Esophagus muscularis mucosa (tissue), 4 donors: ENCODE data around the gene SLC8A1. TPM values are rescaled to one million over a fixed set of nuclear protein-coding genes. Genes with fewer than 3 reads are reported as not detected.

ENCODE experiments used
- DNase-seq: peaks from one replicate; pipeline ENCODE4 v3.0.0-alpha.2; 2017; ENCODE audit errors: extremely low spot score
- H3K27ac ChIP-seq, 4 donors: fragments of 200-600 bp; sonication (generic); replicated peaks in 1 of 4; 1 replicate in 3 of 4; 2 replicates in 1 of 4; pipeline ENCODE4 v1.5.1; 2016 to 2019; ENCODE audit warnings: mild to moderate bottlenecking in 1 of 4
- H3K27me3 ChIP-seq, 4 donors: fragments of 200-600 bp; sonication (generic); one replicate each; pipeline versions ENCODE4 v1.5.1 to v1.6.0; 2016 to 2019
- H3K36me3 ChIP-seq, 4 donors: fragments of 200-600 bp; sonication (generic); one replicate each; pipeline ENCODE4 v1.5.1; 2016 to 2019
- H3K4me1 ChIP-seq, 4 donors: fragments of 200-600 bp; sonication (generic); one replicate each; pipeline ENCODE4 v1.5.1; 2016 to 2019
- H3K4me3 ChIP-seq, 4 donors: fragments of 200-600 bp; sonication (generic); 1 replicate in 2 of 4; 2 replicates in 2 of 4; pipeline ENCODE4 v1.5.1; 2016 to 2019; ENCODE audit warnings: mild to moderate bottlenecking in 4 of 4, moderate library complexity in 1 of 4
- H3K9me3 ChIP-seq, 4 donors: fragments of 200-600 bp; sonication (generic); 1 replicate in 3 of 4; 2 replicates in 1 of 4; pipeline ENCODE4 v1.5.1; 2016 to 2019
- EP300 ChIP-seq: sonication (generic); formaldehyde crosslinking; IDR thresholded peaks from one replicate; pipeline ENCODE4 v1.6.1; 2017; ENCODE audit warnings: antibody characterized with exemption
- POLR2A ChIP-seq: fragments of 450-650 bp; IDR thresholded peaks from one replicate; pipeline ENCODE4 v1.6.1; 2017; ENCODE audit warnings: antibody characterized with exemption, moderate library complexity, mild to moderate bottlenecking, low read depth
- POLR2AphosphoS5 ChIP-seq, 2 donors: sonication (generic); formaldehyde crosslinking; IDR thresholded peaks; one replicate each; pipeline ENCODE4 v1.6.1; 2017; ENCODE audit warnings: antibody characterized with exemption in 2 of 2
- WGBS: methylation state at CpG from one replicate; pipeline ENCODE4 v1.1.5; 2018; 5-methylcytosine and 5-hydroxymethylcytosine counted together
- intact Hi-C: fragments of 100-400 bp; cut with DNase I; formaldehyde crosslinking; loops from one replicate; pipeline ENCODE4 v1.15.1; 2023
- total RNA-seq, 4 donors: library from RNA; depleted of rRNA; stranded (reverse); fragments of >200 nt; gene quantifications; one replicate each; pipeline versions ENCODE4 v1.1.0 to v1.2.1, GENCODE V29; 2016
- TF ChIP-seq, protein P1 (sequence below), 3 experiments: fragments of 200-600 bp in 2 of 3; fragments of 450-650 bp in 1 of 3; sonication (generic) in 2 of 3; IDR thresholded peaks; one replicate each; pipeline ENCODE4 v1.5.1; 2017 to 2019; ENCODE audit warnings: antibody characterized with exemption in 3 of 3, mild to moderate bottlenecking in 2 of 3, moderate library complexity in 1 of 3

The SLC8A1 gene
- total RNA-seq, 4 donors from 2014 or later: 105 to 166 (median 157) TPM

GRCh38 chr2:40115348-40115747 is 336.5 kb downstream of the SLC8A1 start:
- peaks cover 0 to 13% (median 0%) of the 10 kb centered on the region in 4 donors for H3K36me3 ChIP-seq
- no peaks in the 10 kb centered on the region for H3K9me3 ChIP-seq
- no peak overlapping the region for H3K27ac ChIP-seq
- H3K4me3 ChIP-seq: no peak overlapping the region
- WGBS: 96% methylated on average over 12 of the region's 12 CpGs
- no peak for TF ChIP-seq POLR2AphosphoS5 (IDR thresholded peaks at IDR 0.05)
- no peak for TF ChIP-seq POLR2A
- TF ChIP-seq, protein P1, sequence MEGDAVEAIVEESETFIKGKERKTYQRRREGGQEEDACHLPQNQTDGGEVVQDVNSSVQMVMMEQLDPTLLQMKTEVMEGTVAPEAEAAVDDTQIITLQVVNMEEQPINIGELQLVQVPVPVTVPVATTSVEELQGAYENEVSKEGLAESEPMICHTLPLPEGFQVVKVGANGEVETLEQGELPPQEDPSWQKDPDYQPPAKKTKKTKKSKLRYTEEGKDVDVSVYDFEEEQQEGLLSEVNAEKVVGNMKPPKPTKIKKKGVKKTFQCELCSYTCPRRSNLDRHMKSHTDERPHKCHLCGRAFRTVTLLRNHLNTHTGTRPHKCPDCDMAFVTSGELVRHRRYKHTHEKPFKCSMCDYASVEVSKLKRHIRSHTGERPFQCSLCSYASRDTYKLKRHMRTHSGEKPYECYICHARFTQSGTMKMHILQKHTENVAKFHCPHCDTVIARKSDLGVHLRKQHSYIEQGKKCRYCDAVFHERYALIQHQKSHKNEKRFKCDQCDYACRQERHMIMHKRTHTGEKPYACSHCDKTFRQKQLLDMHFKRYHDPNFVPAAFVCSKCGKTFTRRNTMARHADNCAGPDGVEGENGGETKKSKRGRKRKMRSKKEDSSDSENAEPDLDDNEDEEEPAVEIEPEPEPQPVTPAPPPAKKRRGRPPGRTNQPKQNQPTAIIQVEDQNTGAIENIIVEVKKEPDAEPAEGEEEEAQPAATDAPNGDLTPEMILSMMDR (IDR thresholded peaks at IDR 0.05): no peak
- TF ChIP-seq EP300: no peak
- intact Hi-C loops: no loop called here
- H3K4me1 ChIP-seq: peaks cover 0 to 17% (median 5%) of the 10 kb centered on the region in 4 donors
- no peak for DNase-seq
- H3K27me3 ChIP-seq: no peaks in the 10 kb centered on the region

DNA sequence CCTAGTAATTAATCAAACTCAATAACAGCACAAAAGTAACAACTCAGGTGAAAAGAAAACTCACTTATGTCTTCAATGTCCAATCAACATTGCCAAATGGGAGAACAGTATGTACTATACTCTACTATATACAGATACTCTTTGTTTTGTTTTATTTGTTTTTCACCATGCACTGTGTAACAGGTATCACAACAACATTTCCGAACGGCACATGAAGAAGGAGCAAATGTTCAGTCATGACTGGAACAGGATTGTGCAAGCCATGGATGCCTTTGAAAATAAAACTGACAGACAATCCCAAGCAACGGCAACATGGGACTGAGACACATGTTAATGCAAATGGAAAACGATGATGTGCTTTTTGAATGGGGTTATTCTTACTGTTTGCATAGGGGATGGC is 337.9 kb downstream of the SLC8A1 start:
- Histone ChIP-seq H3K4me3 (no peak overlapping the region), H3K36me3 (peaks cover 0 to 13% (median 0%) of the 10 kb centered on the region in 4 donors), H3K9me3 (no peaks in the 10 kb centered on the region), H3K4me1 (peaks cover 0 to 17% (median 5%) of the 10 kb centered on the region in 4 donors), H3K27me3 (no peaks in the 10 kb centered on the region), H3K27ac (no peak overlapping the region)
- intact Hi-C loops: no loop called here
- TF ChIP-seq, protein P1 (IDR thresholded peaks at IDR 0.05): no peak
- TF ChIP-seq POLR2A (no peak), EP300 (no peak), POLR2AphosphoS5 (IDR thresholded peaks at IDR 0.05) (no peak)
- WGBS: 87% methylated on average over 4 of the region's 4 CpGs
- no peak for DNase-seq

DNA sequence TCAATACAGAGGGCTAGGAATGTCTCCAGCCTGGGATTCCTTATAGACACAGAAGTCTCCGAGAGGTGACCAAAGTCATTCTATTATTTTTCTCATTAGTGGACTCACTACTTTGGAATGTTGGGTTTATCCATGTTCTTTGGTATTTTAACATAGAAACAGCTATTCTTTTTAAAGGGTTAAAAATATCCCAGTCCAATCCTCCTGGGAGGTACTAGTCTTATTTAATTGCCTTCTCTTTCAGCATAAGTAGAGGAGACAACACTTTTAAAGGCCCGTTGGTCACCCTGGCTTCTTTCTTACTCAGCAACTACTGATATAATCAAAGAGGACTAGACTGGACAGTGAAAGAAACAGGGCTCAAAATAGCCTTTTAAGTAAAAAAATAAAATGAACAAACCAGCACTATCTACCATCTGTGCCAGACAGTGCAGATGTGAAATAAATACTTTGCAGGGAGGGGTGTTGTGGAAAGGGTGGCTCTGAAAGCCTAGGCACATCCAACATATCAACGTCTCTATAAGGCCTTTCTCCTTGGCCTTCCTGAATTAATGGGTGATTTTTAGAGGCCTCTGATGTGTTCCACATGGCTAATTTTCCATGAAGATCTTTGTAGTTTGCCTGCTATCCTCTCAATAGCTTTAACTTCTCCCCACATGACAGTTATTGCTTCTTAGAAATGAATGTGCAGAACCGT is 338.5 kb downstream of the SLC8A1 start:
- Histone ChIP-seq H3K27ac (peak overlapping the region in 1 of 4 donors; percentile 16), H3K4me1 (peaks cover 0 to 17% (median 5%) of the 10 kb centered on the region in 4 donors), H3K9me3 (no peaks in the 10 kb centered on the region), H3K4me3 (no peak overlapping the region), H3K27me3 (no peaks in the 10 kb centered on the region), H3K36me3 (peaks cover 0 to 13% (median 0%) of the 10 kb centered on the region in 4 donors)
- no peak for TF ChIP-seq POLR2A
- TF ChIP-seq, protein P1 (IDR thresholded peaks at IDR 0.05): no peak
- TF ChIP-seq EP300: no peak
- WGBS: 61% methylated on average over 4 of the region's 4 CpGs
- intact Hi-C loops: no loop called here
- DNase-seq: no peak

- H3K4me1 ChIP-seq: peaks cover 0 to 15% (median 12%) of the 10 kb centered on the region in 4 donors
- H3K27me3 ChIP-seq: no peaks in the 10 kb centered on the region
- WGBS: 91% methylated on average over 4 of the region's 4 CpGs
- H3K4me3 ChIP-seq: no peak overlapping the region
- intact Hi-C loops: loop anchor here (10.0 kb wide), 1 partner anchor 115 kb away; no protein-coding TSS in a partner anchor
- DNase-seq: no peak
- no peaks in the 10 kb centered on the region for H3K9me3 ChIP-seq
- H3K27ac ChIP-seq: no peak overlapping the region
- TF ChIP-seq, protein P1 (IDR thresholded peaks at IDR 0.05): no peak
- TF ChIP-seq EP300: no peak
- no peak for TF ChIP-seq POLR2AphosphoS5 (IDR thresholded peaks at IDR 0.05)
- no peak for TF ChIP-seq POLR2A
- H3K36me3 ChIP-seq: no peaks in the 10 kb centered on the region
Observed at GRCh38 chr2:40109381-40109780, 342.5 kb downstream of the SLC8A1 start.
